IMR-90 (cell line): Measurements from ENCODE around the gene GATA2. TPM values are rescaled to one million over a fixed set of nuclear protein-coding genes. Genes with fewer than 3 reads are reported as not detected.

Experiments
- ATAC-seq: fragments of 200-7000 bp; cut with Tn5 transposase; 2 replicates; pipeline ENCODE4 v1.9.1; 2020; ENCODE audit warnings: low read depth, mild to moderate bottlenecking, moderate library complexity
- BruUV-seq: library from RNA; stranded (reverse); fragments of 400-500 nt; replicated peaks from 2 replicates; lab custom pipeline; 2021; lab: Mats Ljungman, UMichigan
- CTCF ChIA-PET: fragments of 300-600 bp; formaldehyde crosslinking; extraction: SDS; loops from one replicate; lab custom pipeline; 2021; ENCODE audit warnings: antibody characterized with exemption; lab: Yijun Ruan, JAX
- POLR2A ChIA-PET: fragments of 300-600 bp; sonication (Branson Sonifier 250); formaldehyde crosslinking; loops from one replicate; lab custom pipeline; 2022; ENCODE audit warnings: antibody characterized with exemption; ENCODE audit not compliant: unreplicated experiment; lab: Charles Lee
- DNase-seq: peaks from one replicate; pipeline ENCODE4 v3.0.0; 2013
- H2AFZ ChIP-seq: replicated peaks from 2 replicates; pipeline ENCODE3; 2013; ENCODE audit warnings: low read length, mild to moderate bottlenecking; ENCODE audit not compliant: poor library complexity
- H2AK5ac ChIP-seq: 2 replicates; pipeline ENCODE4 v1.6.1; 2013; ENCODE audit warnings: low read depth, low read length, inconsistent platforms
- H2AK9ac ChIP-seq: replicated peaks from 2 replicates; pipeline ENCODE3; 2013; ENCODE audit warnings: mild to moderate bottlenecking, low read depth, low read length, moderate library complexity; ENCODE audit not compliant: poor library complexity
- H2BK120ac ChIP-seq: 2 replicates; pipeline ENCODE4 v1.6.1; 2013; ENCODE audit warnings: low read depth, low read length, inconsistent platforms
- H2BK15ac ChIP-seq: 3 replicates; pipeline ENCODE4 v1.6.1; 2013; ENCODE audit warnings: low read depth, low read length, inconsistent platforms
- H2BK20ac ChIP-seq: 2 replicates; pipeline ENCODE4 v1.6.1; 2013; ENCODE audit warnings: low read depth, mild to moderate bottlenecking, inconsistent platforms, low read length, moderate library complexity
- H2BK5ac ChIP-seq: 2 replicates; pipeline ENCODE4 v1.6.1; 2013; ENCODE audit warnings: mild to moderate bottlenecking, low read depth, low read length, inconsistent platforms; ENCODE audit not compliant: poor library complexity, severe bottlenecking
- H3K14ac ChIP-seq: replicated peaks from 2 replicates; pipeline ENCODE4 v1.6.1; 2013; ENCODE audit warnings: low read depth, low read length, inconsistent platforms
- H3K18ac ChIP-seq: 2 replicates; pipeline ENCODE4 v1.6.1; 2013; ENCODE audit warnings: low read depth, low read length, control low read depth
- H3K23ac ChIP-seq: 2 replicates; pipeline ENCODE4 v1.6.1; 2013; ENCODE audit warnings: low read depth, low read length, inconsistent platforms
- H3K27ac ChIP-seq: 2 replicates; pipeline ENCODE4 v1.5.1; 2013; ENCODE audit warnings: mild to moderate bottlenecking, control low read depth, low read length; ENCODE audit not compliant: insufficient read depth
- H3K27me3 ChIP-seq: 2 replicates; pipeline ENCODE4 v1.6.1; 2013; ENCODE audit warnings: low read length; ENCODE audit not compliant: control insufficient read depth, insufficient read depth
- H3K36me3 ChIP-seq: 2 replicates; pipeline ENCODE4 v1.6.1; 2013; ENCODE audit warnings: low read length, mixed read lengths; ENCODE audit not compliant: control insufficient read depth, insufficient read depth
- H3K4ac ChIP-seq: 2 replicates; pipeline ENCODE4 v1.6.1; 2013; ENCODE audit warnings: low read depth, low read length, inconsistent platforms
- H3K4me1 ChIP-seq: 2 replicates; pipeline ENCODE4 v1.6.1; 2013; ENCODE audit warnings: low read length, mixed read lengths; ENCODE audit not compliant: control insufficient read depth, insufficient read depth
- H3K4me2 ChIP-seq: 2 replicates; pipeline ENCODE4 v1.6.1; 2013; ENCODE audit warnings: low read depth, mild to moderate bottlenecking, control low read depth, low read length, moderate library complexity
- H3K4me3 ChIP-seq: 2 replicates; pipeline ENCODE4 v1.5.1; 2013; ENCODE audit warnings: low read depth, mild to moderate bottlenecking, control low read depth, low read length, moderate library complexity; ENCODE audit not compliant: insufficient read depth
- H3K56ac ChIP-seq: 2 replicates; pipeline ENCODE4 v1.6.1; 2013; ENCODE audit warnings: low read length, inconsistent platforms; ENCODE audit not compliant: insufficient read depth; ENCODE audit errors: extremely low read depth
- H3K79me1 ChIP-seq, 2 experiments: 2 replicates each; pipeline ENCODE4 v1.6.1; 2013; ENCODE audit warnings: low read length in 2 of 2, inconsistent platforms in 1 of 2, low read depth in 1 of 2
- H3K9ac ChIP-seq: 2 replicates; pipeline ENCODE4 v1.6.1; 2013; ENCODE audit warnings: low read depth, low read length, control low read depth
- H3K9me1 ChIP-seq: 2 replicates; pipeline ENCODE4 v1.6.1; 2013; ENCODE audit warnings: low read length, inconsistent platforms; ENCODE audit not compliant: insufficient read depth
- H3K9me3 ChIP-seq: 2 replicates; pipeline ENCODE4 v1.6.1; 2013; ENCODE audit warnings: low read length; ENCODE audit not compliant: control insufficient read depth, insufficient read depth
- H4K20me1 ChIP-seq: 2 replicates; pipeline ENCODE4 v1.6.1; 2013; ENCODE audit warnings: low read length, inconsistent platforms; ENCODE audit not compliant: insufficient read depth
- H4K5ac ChIP-seq: 2 replicates; pipeline ENCODE4 v1.6.1; 2013; ENCODE audit warnings: mild to moderate bottlenecking, low read depth, low read length, control low read depth
- H4K8ac ChIP-seq, 2 experiments: 2 replicates each; pipeline ENCODE4 v1.6.1; 2013; ENCODE audit warnings: low read depth in 2 of 2, low read length in 2 of 2, control low read depth in 1 of 2, inconsistent platforms in 1 of 2
- H4K91ac ChIP-seq: 2 replicates; pipeline ENCODE4 v1.6.1; 2013; ENCODE audit warnings: low read depth, low read length, inconsistent platforms; ENCODE audit not compliant: insufficient read depth
- CHD1 ChIP-seq: IDR thresholded peaks from 2 replicates; pipeline ENCODE4 v1.6.1; 2012; ENCODE audit warnings: low read depth, low read length, improper control_type of control experiment
- MAFK ChIP-seq: IDR thresholded peaks from 2 replicates; pipeline ENCODE4 v1.6.1; 2012; ENCODE audit warnings: low read depth, low read length, improper control_type of control experiment
- MAZ ChIP-seq: IDR thresholded peaks from 2 replicates; pipeline ENCODE4 v1.6.1; 2012; ENCODE audit warnings: low read depth, mild to moderate bottlenecking, low read length, improper control_type of control experiment, moderate library complexity, borderline replicate concordance
- POLR2A ChIP-seq: IDR thresholded peaks from 2 replicates; pipeline ENCODE4 v1.6.1; 2012; ENCODE audit warnings: mild to moderate bottlenecking, low read depth, low read length
- RFX5 ChIP-seq: IDR thresholded peaks from 2 replicates; pipeline ENCODE4 v1.8.0; 2012; ENCODE audit warnings: low read depth, mild to moderate bottlenecking, low read length, moderate library complexity
- WGBS, 2 experiments: methylation state at CpG; one replicate each; pipeline versions ENCODE4 v1.1.5 to v1.1.7; 2013; ENCODE audit warnings: missing lambda C conversion rate in 2 of 2; ENCODE audit not compliant: insufficient read length in 1 of 2; ENCODE audit errors: extremely low coverage in 2 of 2; 5-methylcytosine and 5-hydroxymethylcytosine counted together
- dilution Hi-C: fragments of 300-500 bp; cut with HindIII; formaldehyde crosslinking; loops from one replicate; pipeline ENCODE4 v1.14.3; 2018; ENCODE audit warnings: low sequenced_read_pairs; ENCODE audit not compliant: unreplicated experiment
- in situ Hi-C: fragments of 300-500 bp; cut with MboI; formaldehyde crosslinking; loops from 3 replicates; pipeline ENCODE4 v1.14.3; 2019; ENCODE audit warnings: low sequenced_read_pairs, inconsistent platforms, mixed read lengths
- intact Hi-C: fragments of 100-400 bp; cut with micrococcal nuclease; formaldehyde crosslinking; loops from 2 replicates; pipeline ENCODE4 v1.10.0; 2022
- polyA plus RNA-seq, 3 experiments: library from polyadenylated mRNA; depleted of rRNA; stranded (reverse); fragments of >200 nt; gene quantifications; 2 replicates each; pipeline ENCODE4 v1.2.3, GENCODE V29; 2012; ENCODE audit warnings: low replicate concordance in 1 of 3
- total RNA-seq: library from RNA; depleted of rRNA; stranded (reverse); fragments of >200 nt; gene quantifications from 2 replicates; pipeline ENCODE4 v1.2.3, GENCODE V29; 2012
- TF ChIP-seq, protein P1 (sequence below): fragments of 150-350 bp; IDR thresholded peaks from 2 replicates; pipeline ENCODE4 v1.6.1; 2017; ENCODE audit warnings: mild to moderate bottlenecking, antibody characterized with exemption, low read length, low read depth
- TF ChIP-seq, protein P2 (sequence below): conservative IDR thresholded peaks from 2 replicates; pipeline ENCODE4 v1.5.1; 2012; ENCODE audit warnings: mild to moderate bottlenecking, low read depth, low read length, improper control_type of control experiment
- TF ChIP-seq, protein P3 (sequence below): fragments of 150-350 bp; IDR thresholded peaks from 2 replicates; pipeline ENCODE4 v1.6.1; 2016; ENCODE audit warnings: low read depth, mild to moderate bottlenecking, low read length, moderate library complexity, borderline replicate concordance

Gene GATA2
- total and polyA plus RNA-seq, 2 of the 4 experiments (the other 2 are of a cell fraction) = 2.2 to 13.5 TPM

DNA sequence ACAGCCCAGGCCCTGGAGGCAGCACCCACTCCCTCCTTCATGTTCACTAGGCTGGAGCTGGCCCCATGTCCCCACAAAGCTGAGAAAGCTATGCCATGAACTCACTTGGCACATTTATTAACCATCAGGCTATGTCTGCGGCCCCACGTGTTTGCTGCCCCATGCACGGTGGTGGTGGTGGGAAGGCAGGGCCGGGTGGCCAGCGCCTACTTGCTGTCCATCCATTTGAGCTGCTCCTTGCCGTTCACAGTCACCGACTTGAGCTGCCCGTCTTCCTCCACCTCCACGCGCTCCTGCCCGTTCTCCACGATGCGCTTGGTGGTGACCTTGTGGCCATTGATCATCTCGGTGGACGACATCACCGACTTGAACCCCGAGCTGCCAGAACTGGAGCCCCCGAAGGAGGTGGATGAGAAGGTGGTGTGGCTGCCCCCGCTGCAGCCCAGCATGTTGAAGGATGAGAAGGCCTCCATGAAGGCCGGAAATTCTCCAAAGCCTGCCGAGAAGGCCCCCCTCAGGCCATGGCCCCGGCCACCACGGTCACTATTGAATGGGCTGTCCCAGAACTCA, 30.6 kb downstream of the GATA2 start:
- Histone ChIP-seq H4K5ac (no peak overlapping the region), H3K79me1 (no peaks in the 10 kb centered on the region), H4K20me1 (no peaks in the 10 kb centered on the region), H2BK5ac (no peak overlapping the region), H2BK120ac (no peak overlapping the region), H4K8ac (no peak overlapping the region), H3K4me3 (no peak overlapping the region), H3K14ac (no peak overlapping the region), H2BK20ac (no peak overlapping the region), H4K91ac (no peak overlapping the region), H2AK9ac (no peak overlapping the region), H3K9ac (no peak overlapping the region), H3K9me3 (no peaks in the 10 kb centered on the region), H3K18ac (no peak overlapping the region), H3K56ac (no peak overlapping the region), H2AK5ac (no peak overlapping the region), H3K4ac (no peak overlapping the region), H3K4me2 (no peak overlapping the region), H3K36me3 (no peaks in the 10 kb centered on the region), H2BK15ac (no peak overlapping the region), H3K23ac (no peak overlapping the region), H2AFZ (no peak overlapping the region), H3K27me3 (peaks cover 55% of the 10 kb centered on the region), H3K27ac (no peak overlapping the region), H3K9me1 (peaks cover 4% of the 10 kb centered on the region; the same call in 1 of the 2 replicates), H3K4me1 (no peaks in the 10 kb centered on the region)
- intact Hi-C loops (no loop called here), in situ Hi-C loops (no loop called here), dilution Hi-C loops (no loop called here)
- ATAC-seq (no peak), DNase-seq (no peak)
- 81% methylated on average over 7 of the region's 23 CpGs; no CpG with 5 or more reads in 1 of the 2 experiments for WGBS, 2 experiments
- ChIA-PET POLR2A (no interaction called here), CTCF (no interaction called here)
- TF ChIP-seq POLR2A (no peak), MAFK (no peak), CHD1 (no peak), MAZ (no peak), RFX5 (no peak)
- TF ChIP-seq, protein P1, sequence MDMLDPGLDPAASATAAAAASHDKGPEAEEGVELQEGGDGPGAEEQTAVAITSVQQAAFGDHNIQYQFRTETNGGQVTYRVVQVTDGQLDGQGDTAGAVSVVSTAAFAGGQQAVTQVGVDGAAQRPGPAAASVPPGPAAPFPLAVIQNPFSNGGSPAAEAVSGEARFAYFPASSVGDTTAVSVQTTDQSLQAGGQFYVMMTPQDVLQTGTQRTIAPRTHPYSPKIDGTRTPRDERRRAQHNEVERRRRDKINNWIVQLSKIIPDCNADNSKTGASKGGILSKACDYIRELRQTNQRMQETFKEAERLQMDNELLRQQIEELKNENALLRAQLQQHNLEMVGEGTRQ = no peak
- TF ChIP-seq, protein P2, sequence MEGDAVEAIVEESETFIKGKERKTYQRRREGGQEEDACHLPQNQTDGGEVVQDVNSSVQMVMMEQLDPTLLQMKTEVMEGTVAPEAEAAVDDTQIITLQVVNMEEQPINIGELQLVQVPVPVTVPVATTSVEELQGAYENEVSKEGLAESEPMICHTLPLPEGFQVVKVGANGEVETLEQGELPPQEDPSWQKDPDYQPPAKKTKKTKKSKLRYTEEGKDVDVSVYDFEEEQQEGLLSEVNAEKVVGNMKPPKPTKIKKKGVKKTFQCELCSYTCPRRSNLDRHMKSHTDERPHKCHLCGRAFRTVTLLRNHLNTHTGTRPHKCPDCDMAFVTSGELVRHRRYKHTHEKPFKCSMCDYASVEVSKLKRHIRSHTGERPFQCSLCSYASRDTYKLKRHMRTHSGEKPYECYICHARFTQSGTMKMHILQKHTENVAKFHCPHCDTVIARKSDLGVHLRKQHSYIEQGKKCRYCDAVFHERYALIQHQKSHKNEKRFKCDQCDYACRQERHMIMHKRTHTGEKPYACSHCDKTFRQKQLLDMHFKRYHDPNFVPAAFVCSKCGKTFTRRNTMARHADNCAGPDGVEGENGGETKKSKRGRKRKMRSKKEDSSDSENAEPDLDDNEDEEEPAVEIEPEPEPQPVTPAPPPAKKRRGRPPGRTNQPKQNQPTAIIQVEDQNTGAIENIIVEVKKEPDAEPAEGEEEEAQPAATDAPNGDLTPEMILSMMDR = no peak
- TF ChIP-seq, protein P3, sequence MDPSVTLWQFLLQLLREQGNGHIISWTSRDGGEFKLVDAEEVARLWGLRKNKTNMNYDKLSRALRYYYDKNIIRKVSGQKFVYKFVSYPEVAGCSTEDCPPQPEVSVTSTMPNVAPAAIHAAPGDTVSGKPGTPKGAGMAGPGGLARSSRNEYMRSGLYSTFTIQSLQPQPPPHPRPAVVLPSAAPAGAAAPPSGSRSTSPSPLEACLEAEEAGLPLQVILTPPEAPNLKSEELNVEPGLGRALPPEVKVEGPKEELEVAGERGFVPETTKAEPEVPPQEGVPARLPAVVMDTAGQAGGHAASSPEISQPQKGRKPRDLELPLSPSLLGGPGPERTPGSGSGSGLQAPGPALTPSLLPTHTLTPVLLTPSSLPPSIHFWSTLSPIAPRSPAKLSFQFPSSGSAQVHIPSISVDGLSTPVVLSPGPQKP = no peak
- BruUV-seq = no TSS peak
